C4-2B (cell line): ENCODE data around the gene RAB11FIP4.

ENCODE experiments used
- H3K27ac ChIP-seq: fragments of 450-650 bp; 2 replicates; pipeline ENCODE4 v1.5.1; 2017
- ZFX ChIP-seq: fragments of 450-650 bp; IDR thresholded peaks from 2 replicates; pipeline ENCODE4 v1.6.1; 2017
- TF ChIP-seq, protein P1 (sequence below): fragments of 450-650 bp; conservative IDR thresholded peaks from 2 replicates; pipeline ENCODE4 v1.5.1; 2017; ENCODE audit warnings: mild to moderate bottlenecking

RAB11FIP4 gene

DNA sequence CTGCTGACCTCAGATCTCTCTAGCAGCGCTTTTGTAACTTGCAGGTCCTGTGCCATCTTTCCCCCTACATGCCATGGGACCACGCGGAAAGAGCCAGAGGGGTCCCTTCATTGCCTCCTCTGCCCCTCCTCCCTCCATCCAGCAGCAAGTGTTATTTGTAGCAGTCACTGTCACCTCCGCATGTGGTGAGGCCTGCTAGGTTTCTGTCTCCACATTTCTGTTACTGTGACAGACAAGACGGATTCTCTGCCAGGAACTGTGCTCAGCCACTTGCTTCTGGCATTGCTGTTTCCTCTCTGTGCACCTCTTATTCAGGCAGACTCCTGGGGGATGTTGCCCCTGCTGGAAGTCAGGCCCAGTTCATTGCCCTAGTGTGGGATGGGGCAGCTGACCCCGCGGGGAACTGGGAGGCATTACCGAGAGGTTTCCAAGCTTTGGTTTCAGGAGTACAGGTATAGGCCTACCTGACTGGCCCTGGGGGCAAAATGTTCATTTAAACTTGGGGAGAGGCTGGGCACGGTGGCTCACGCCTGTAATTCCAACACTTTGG is 61.2 kb downstream of the RAB11FIP4 start:
- TF ChIP-seq, protein P1, sequence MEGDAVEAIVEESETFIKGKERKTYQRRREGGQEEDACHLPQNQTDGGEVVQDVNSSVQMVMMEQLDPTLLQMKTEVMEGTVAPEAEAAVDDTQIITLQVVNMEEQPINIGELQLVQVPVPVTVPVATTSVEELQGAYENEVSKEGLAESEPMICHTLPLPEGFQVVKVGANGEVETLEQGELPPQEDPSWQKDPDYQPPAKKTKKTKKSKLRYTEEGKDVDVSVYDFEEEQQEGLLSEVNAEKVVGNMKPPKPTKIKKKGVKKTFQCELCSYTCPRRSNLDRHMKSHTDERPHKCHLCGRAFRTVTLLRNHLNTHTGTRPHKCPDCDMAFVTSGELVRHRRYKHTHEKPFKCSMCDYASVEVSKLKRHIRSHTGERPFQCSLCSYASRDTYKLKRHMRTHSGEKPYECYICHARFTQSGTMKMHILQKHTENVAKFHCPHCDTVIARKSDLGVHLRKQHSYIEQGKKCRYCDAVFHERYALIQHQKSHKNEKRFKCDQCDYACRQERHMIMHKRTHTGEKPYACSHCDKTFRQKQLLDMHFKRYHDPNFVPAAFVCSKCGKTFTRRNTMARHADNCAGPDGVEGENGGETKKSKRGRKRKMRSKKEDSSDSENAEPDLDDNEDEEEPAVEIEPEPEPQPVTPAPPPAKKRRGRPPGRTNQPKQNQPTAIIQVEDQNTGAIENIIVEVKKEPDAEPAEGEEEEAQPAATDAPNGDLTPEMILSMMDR: no peak
- no peak for TF ChIP-seq ZFX
- H3K27ac ChIP-seq: no peak overlapping the region

DNA sequence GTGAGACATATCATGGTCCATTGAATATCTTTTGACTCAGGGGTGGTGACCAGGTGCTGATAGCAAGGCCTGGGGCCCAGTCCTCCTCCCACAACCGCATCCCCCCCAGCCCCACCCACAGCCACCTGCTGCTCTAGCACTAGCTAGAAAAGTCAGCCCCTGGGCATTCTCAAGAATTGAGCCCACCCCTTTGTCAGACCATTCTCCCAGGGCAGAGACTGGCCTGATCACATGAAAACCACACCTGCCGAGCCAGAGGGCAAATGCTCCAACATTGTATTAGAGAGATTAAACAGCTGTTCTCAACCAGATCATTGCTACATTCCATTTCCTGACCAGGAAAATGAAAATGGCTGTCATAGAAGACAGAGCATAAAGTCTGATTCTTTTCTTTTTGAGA is 62.4 kb downstream of the RAB11FIP4 start:
- no peak overlapping the region for H3K27ac ChIP-seq
- TF ChIP-seq, protein P1: no peak

DNA sequence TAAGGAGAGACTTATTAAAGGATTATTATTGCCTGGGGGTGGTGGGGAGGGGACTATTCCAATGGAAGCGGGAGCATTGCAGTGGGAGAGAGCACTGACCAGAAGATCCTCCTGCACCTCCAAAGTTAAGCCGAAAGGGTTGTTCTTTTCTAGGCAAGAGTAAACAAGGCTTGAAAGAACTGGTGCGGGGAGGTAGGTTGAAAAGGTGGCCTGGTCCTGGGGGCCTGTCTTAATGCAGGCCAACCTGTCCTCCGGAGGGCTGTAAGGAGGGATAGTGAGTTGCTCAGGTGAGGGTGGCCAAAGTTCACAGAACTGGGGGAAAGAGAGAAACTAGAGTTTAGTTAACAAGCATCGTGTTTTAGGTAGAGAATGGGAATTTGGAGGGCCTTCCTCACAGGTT is 65.3 kb downstream of the RAB11FIP4 start:
- no peak overlapping the region for H3K27ac ChIP-seq
- TF ChIP-seq, protein P1: no peak
- TF ChIP-seq ZFX: no peak

DNA sequence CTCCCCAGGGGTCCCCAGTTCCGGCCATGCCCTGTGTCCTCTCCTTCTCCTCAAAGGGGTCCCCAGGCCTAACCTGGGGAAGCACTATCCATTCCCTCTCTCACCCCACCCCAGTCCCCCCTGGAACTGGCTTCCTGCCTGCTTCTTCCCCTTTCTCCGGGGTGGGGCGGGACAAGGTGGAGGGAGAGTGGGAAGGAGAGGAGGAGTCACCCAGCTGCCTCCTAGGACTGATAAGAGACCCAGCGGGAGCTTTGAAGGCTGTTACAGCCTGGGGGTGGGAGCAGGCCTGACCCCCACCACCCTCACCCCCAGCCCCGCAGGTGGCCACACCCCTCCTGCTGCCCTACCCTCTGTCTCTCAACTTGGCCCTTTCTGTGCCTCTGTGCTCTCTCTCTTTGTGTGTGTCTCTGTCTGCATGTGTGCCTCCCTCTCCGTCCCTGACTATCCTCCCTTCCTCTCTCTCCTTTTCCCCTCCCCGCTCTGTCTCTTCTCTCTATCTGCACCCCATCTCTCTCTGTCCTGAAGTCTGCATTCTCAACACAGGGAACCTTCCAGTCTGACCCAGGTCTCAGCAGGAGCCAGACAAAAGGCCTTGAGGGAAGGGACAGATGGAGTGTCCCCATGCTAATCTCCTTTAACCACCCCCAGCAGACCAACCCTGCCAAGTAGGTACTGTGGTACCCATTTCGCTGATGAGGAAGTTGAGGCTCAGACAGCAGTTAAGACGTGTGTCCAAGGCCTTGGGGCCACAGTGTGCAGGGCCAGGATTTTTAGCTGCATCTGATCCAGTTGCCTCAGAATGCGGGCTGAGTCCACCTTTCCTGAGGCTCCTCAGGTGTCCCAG is 66.1 kb downstream of the RAB11FIP4 start:
- no peak overlapping the region for H3K27ac ChIP-seq
- TF ChIP-seq ZFX: no peak
- TF ChIP-seq, protein P1: no peak

DNA sequence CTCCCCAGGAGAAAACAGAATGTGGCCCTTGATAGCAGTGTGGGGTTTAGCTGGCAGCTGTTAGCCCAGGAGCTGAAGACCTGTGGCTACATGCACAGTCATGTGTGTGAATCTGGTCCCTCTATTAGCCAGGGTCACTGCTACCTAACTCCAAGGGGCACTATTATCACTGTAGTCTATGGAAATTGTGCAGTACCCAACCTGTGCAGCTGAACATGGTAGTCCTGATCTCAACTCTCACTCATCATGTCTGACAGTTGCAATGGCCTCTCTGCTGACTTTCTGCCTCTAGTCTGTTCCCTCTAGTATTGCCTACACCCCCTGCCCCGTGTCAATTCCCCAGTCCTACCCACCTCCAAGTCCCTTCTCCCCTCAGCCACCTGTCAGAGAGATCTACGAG is 67.4 kb downstream of the RAB11FIP4 start:
- TF ChIP-seq, protein P1: no peak
- TF ChIP-seq ZFX: no peak
- H3K27ac ChIP-seq: no peak overlapping the region

DNA sequence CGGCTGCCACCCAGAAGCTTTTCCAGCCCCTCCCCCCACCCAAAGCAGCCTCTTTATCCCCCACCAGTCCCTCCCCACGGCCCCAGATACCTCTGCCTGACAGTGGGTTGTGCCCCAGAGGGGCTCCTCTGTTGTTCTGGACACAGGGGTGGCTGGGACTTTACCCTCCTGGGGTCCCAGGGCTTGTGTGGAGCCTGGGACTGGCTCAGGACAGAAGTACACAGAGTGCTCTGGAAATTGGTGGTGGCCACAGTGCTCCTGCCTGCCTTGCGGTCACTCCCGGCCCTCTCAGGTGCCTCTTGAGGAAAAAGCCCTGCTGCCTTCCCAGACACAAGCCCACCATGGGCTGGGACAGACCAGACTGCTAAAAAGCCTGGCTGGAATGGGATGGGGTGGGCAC is 68.2 kb downstream of the RAB11FIP4 start:
- TF ChIP-seq, protein P1: no peak
- no peak for TF ChIP-seq ZFX
- H3K27ac ChIP-seq: no peak overlapping the region

DNA sequence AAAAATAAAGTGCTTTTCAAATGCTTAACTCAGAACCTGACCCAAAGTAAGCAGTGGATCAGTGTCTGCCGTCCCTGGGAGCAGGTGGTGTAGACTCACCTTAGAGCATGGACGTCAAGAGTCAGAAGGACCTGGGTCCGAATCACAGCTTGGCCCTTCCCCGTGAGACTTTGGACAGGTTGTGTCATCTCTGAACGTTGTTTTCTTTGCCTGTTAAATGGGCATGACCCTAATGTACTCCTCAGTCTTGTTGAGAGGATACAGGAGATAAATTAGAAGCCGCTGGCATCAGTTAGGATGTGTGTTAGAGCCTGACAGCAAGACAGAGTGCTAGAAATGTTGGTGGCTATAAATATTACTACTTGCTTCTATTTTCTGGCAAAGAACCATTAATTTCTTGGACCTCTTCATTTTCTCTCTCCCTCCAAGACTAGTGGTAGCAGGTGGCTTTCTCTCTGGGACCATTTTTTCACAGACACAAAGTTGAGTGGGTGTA is 68.8 kb downstream of the RAB11FIP4 start:
- TF ChIP-seq, protein P1: no peak
- TF ChIP-seq ZFX: no peak
- no peak overlapping the region for H3K27ac ChIP-seq
